Astrocyte of the cerebellum (primary cell): ENCODE data around the gene LYRM7.

Experiments used
- DNase-seq: peaks from one replicate; pipeline ENCODE4 v3.0.0-alpha.2; 2011; ENCODE audit warnings: low read depth
- H3K4me3 ChIP-seq: 2 replicates; pipeline ENCODE4 v1.5.1; 2011; ENCODE audit warnings: mild to moderate bottlenecking, low read depth, low read length, moderate library complexity
- CTCF ChIP-seq: IDR thresholded peaks from 2 replicates; pipeline ENCODE4 v1.5.1; 2012; ENCODE audit warnings: low read length, low read depth, moderate library complexity, mild to moderate bottlenecking; ENCODE audit errors: missing control alignments
- in situ Hi-C: cut with HindIII; loops from 2 replicates; pipeline ENCODE4 v1.10.0; 2017; ENCODE audit warnings: low sequenced_read_pairs

LYRM7 gene

GRCh38 chr5:131194725-131195124 lies 24.0 kb downstream of the LYRM7 start:
- DNase-seq: no peak
- TF ChIP-seq CTCF: no peak
- H3K4me3 ChIP-seq: no peak overlapping the region
- in situ Hi-C loops: no loop called here

- DNase-seq: no peak
- H3K4me3 ChIP-seq: no peak overlapping the region
- no peak for TF ChIP-seq CTCF
- in situ Hi-C loops: no loop called here
Observed at GRCh38 chr5:131195696-131196095, 25.0 kb downstream of the LYRM7 start.

GRCh38 chr5:131196331-131196730 lies 25.6 kb downstream of the LYRM7 start:
- TF ChIP-seq CTCF: no peak
- DNase-seq: no peak
- H3K4me3 ChIP-seq: no peak overlapping the region
- in situ Hi-C loops: no loop called here

GRCh38 chr5:131198625-131199024 lies 27.9 kb downstream of the LYRM7 start:
- TF ChIP-seq CTCF: no peak
- DNase-seq: no peak
- in situ Hi-C loops: no loop called here
- H3K4me3 ChIP-seq: no peak overlapping the region

GRCh38 chr5:131200560-131200959 lies 29.8 kb downstream of the LYRM7 start:
- no peak for DNase-seq
- in situ Hi-C loops: no loop called here
- no peak for TF ChIP-seq CTCF

GRCh38 chr5:131204964-131205363 lies 34.2 kb downstream of the LYRM7 start:
- no peak for TF ChIP-seq CTCF
- in situ Hi-C loops: loop anchor here (5.0 kb wide), 1 partner anchor 47 kb away; no protein-coding TSS in a partner anchor
- DNase-seq: no peak
- H3K4me3 ChIP-seq: no peak overlapping the region

More at GRCh38 chr5:131200560-131200959, 29.8 kb downstream of the LYRM7 start:
- H3K4me3 ChIP-seq: no peak overlapping the region

- TF ChIP-seq CTCF: no peak
- in situ Hi-C loops: loop anchor here (5.0 kb wide), 1 partner anchor 46 kb away; no protein-coding TSS in a partner anchor
- H3K4me3 ChIP-seq: no peak overlapping the region
- DNase-seq: no peak
Observed at GRCh38 chr5:131206061-131206460, 35.3 kb downstream of the LYRM7 start.
